DOHH2 (cell line): ENCODE results near the gene EEPD1.
A peak's percentile ranks its signal among the peaks of the same experiment; 100 is the strongest.

Source experiments
- H3F3A ChIP-seq: fragments of 200-600 bp; sonication (generic), shearing (Covaris generic); 2 replicates; pipeline ENCODE4 v1.6.0; 2016; ENCODE audit warnings: antibody characterized with exemption, mild to moderate bottlenecking; ENCODE audit not compliant: control insufficient read depth, insufficient read depth
- H3K27ac ChIP-seq: fragments of 200-600 bp; sonication (generic); 2 replicates; pipeline ENCODE4 v1.5.1; 2014; ENCODE audit warnings: low read depth, mild to moderate bottlenecking, low read length, moderate library complexity
- H3K27me3 ChIP-seq: fragments of 200-600 bp; sonication (generic); 2 replicates; pipeline ENCODE4 v1.6.1; 2014; ENCODE audit warnings: mild to moderate bottlenecking, low read length, mixed read lengths; ENCODE audit not compliant: control insufficient read depth
- H3K36me3 ChIP-seq: fragments of 200-600 bp; sonication (generic); 2 replicates; pipeline ENCODE4 v1.6.1; 2014; ENCODE audit warnings: mild to moderate bottlenecking, low read length, moderate library complexity, mixed read lengths; ENCODE audit not compliant: control insufficient read depth
- H3K4me1 ChIP-seq: fragments of 200-600 bp; sonication (generic); 2 replicates; pipeline ENCODE4 v1.6.1; 2014; ENCODE audit warnings: mild to moderate bottlenecking, low read length, mixed read lengths; ENCODE audit not compliant: control insufficient read depth
- H3K4me2 ChIP-seq: fragments of 200-600 bp; sonication (generic); 2 replicates; pipeline ENCODE4 v1.6.0; 2014; ENCODE audit warnings: mild to moderate bottlenecking, low read length, moderate library complexity
- H3K4me3 ChIP-seq: fragments of 200-600 bp; sonication (generic); 2 replicates; pipeline ENCODE4 v1.5.1; 2014; ENCODE audit warnings: mild to moderate bottlenecking, low read length, mixed read lengths
- H3K79me2 ChIP-seq: fragments of 200-600 bp; sonication (generic); 2 replicates; pipeline ENCODE4 v1.6.1; 2014; ENCODE audit warnings: mild to moderate bottlenecking, low read length, mixed read lengths; ENCODE audit not compliant: control insufficient read depth
- H3K9me2 ChIP-seq: fragments of 200-600 bp; sonication (generic); replicated peaks from 2 replicates; pipeline ENCODE4 v1.6.1; 2014; ENCODE audit warnings: mild to moderate bottlenecking, low read length, mixed read lengths; ENCODE audit not compliant: control insufficient read depth
- H3K9me3 ChIP-seq: fragments of 200-600 bp; sonication (generic); 2 replicates; pipeline ENCODE4 v1.6.1; 2014; ENCODE audit warnings: antibody characterized with exemption, low read length, mixed read lengths; ENCODE audit not compliant: control insufficient read depth, insufficient read depth
- H4K20me1 ChIP-seq: fragments of 200-600 bp; sonication (generic); 2 replicates; pipeline ENCODE4 v1.6.0; 2014; ENCODE audit warnings: low read depth, mild to moderate bottlenecking, antibody characterized with exemption, low read length, moderate library complexity; ENCODE audit not compliant: control insufficient read depth, insufficient read depth
- EZH2phosphoT487 ChIP-seq: fragments of 200-600 bp; sonication (generic); IDR thresholded peaks from 2 replicates; pipeline ENCODE4 v1.6.1; 2017; ENCODE audit warnings: borderline replicate concordance, mild to moderate bottlenecking, antibody characterized with exemption, low read length, moderate library complexity, mixed read lengths
- TF ChIP-seq, protein P1 (sequence below): fragments of 200-600 bp; sonication (generic); IDR thresholded peaks from one replicate; pipeline ENCODE4 v1.5.1; 2014; ENCODE audit warnings: antibody characterized with exemption, mild to moderate bottlenecking, low read depth, low read length; ENCODE audit not compliant: poor library complexity, severe bottlenecking

EEPD1 gene

DNA sequence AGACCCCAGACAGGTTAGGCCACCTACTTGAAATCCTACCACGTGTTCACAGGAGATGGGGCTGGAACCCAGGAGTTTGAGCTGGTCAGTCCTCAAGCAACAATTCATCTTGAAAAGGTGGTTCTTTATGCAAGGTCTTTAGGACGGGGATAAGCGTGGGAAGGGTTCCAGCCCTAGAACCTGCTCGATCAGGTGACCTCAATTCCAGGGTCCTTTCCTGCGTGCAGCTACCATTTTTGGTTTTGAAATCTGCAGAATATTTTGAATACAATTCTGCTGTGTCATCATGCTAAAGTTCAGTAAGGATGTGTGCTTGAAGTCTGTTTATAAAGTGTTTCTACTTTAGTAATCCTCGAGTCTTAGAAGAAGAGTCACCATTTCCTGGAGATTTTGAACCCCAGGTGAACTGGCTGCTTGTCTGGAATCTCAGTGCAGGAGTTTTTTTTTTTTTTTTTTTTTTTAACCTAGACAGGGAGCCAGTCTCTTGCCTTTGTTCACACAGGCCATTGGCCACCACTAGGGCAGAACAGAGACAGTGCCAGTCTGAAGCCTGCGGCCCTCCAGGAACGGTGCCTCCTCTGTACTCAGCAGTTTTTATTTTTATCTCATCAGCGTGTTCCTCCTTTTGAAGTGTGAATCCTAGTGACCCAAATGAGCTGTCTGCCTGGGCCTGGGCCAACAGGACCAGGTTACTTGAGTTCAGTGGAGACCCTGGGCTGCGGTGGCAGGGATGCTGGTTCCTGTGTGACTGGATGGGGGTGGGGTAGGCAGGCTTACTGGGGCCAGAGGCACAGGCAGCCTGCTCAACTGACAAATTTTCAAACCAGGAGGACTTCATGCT, 54.6 kb downstream of the EEPD1 start:
- no peaks in the 10 kb centered on the region for H3K27me3 ChIP-seq
- peak overlapping the region; percentile 23 for H3K4me2 ChIP-seq
- H4K20me1 ChIP-seq: peaks cover 24% of the 10 kb centered on the region
- H3K36me3 ChIP-seq: peaks cover 60% of the 10 kb centered on the region
- no peak overlapping the region for H3K27ac ChIP-seq
- peaks cover 84% of the 10 kb centered on the region for H3K4me1 ChIP-seq
- H3F3A ChIP-seq: 0 out of 2 replicates have a peak, but pooled peaks cover 3% of the 10 kb centered on the region
- TF ChIP-seq EZH2phosphoT487: no peak
- TF ChIP-seq, protein P1, sequence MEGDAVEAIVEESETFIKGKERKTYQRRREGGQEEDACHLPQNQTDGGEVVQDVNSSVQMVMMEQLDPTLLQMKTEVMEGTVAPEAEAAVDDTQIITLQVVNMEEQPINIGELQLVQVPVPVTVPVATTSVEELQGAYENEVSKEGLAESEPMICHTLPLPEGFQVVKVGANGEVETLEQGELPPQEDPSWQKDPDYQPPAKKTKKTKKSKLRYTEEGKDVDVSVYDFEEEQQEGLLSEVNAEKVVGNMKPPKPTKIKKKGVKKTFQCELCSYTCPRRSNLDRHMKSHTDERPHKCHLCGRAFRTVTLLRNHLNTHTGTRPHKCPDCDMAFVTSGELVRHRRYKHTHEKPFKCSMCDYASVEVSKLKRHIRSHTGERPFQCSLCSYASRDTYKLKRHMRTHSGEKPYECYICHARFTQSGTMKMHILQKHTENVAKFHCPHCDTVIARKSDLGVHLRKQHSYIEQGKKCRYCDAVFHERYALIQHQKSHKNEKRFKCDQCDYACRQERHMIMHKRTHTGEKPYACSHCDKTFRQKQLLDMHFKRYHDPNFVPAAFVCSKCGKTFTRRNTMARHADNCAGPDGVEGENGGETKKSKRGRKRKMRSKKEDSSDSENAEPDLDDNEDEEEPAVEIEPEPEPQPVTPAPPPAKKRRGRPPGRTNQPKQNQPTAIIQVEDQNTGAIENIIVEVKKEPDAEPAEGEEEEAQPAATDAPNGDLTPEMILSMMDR: peak; percentile 14
- H3K9me3 ChIP-seq: no peaks in the 10 kb centered on the region
- H3K9me2 ChIP-seq: no peaks in the 10 kb centered on the region
- H3K79me2 ChIP-seq: peaks cover 99% of the 10 kb centered on the region
- H3K4me3 ChIP-seq: no peak overlapping the region

DNA sequence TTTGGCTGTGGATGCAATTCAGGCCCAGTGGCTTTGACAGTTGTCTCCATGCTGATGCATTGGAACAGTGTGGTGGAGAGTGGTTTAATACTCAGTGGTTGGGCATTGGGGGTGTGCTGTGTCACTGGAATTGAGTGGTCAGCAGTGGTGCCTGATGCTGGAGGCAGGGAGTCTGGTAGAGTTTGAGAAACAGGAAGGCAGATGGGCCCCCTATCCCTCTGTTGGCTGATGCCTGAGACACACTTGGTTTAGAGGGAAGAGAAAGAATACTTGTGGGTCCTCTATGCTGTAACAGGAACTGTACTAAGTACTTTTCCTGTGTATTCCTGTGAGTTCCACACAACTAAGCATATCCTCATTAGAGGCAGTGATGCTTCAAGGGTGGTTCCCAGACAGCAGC, 55.4 kb downstream of the EEPD1 start:
- Histone ChIP-seq H3K27me3 (no peaks in the 10 kb centered on the region), H3K4me3 (no peak overlapping the region), H3K79me2 (peaks cover 96% of the 10 kb centered on the region), H3K27ac (no peak overlapping the region), H3F3A (0 out of 2 replicates have a peak, but pooled peaks cover 3% of the 10 kb centered on the region), H3K9me3 (no peaks in the 10 kb centered on the region), H3K36me3 (peaks cover 55% of the 10 kb centered on the region), H3K4me1 (peaks cover 76% of the 10 kb centered on the region), H3K4me2 (peak overlapping the region; percentile 23), H4K20me1 (peaks cover 22% of the 10 kb centered on the region), H3K9me2 (no peaks in the 10 kb centered on the region)
- TF ChIP-seq, protein P1: no peak
- TF ChIP-seq EZH2phosphoT487: no peak

DNA sequence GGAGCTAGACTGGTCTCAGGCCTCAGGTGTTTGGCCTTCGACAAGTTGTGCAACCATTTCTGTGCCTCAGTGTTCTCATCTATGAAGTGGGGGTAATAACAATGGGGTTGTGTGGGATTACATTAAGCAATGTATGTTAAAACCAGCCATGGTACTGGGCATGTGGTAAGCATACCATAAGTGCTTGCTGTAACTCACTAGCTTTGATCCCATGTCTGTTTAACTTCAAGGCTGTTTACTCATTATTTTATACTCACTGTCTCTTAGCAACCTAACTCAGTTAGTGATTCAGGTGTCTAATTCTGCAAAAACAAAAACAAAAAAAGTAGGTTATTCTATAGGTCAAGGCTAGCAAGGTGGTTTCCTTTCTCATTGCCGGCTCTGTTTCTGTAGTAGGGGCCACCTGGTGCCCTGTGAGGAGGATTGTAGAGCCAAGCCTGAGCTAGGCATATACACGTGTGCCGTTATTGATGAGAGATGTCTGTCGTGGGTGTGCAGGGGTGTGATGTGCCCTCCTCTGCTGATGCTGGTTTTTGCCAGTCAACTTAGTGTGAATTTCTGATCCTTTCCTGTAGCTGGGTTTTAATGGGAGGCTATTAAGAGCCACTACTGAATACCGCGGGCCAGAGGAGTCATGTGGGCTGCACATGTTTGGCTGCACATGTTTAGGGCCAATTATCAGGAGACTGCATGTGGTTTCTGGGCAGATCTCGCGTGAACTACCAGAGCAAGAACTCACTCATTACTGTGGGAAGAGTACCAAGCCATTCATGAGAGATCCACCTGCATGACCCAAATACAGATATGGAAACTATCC, 56.2 kb downstream of the EEPD1 start:
- Histone ChIP-seq H3K27ac (no peak overlapping the region), H3K36me3 (peaks cover 58% of the 10 kb centered on the region), H3K4me3 (no peak overlapping the region), H3K27me3 (no peaks in the 10 kb centered on the region), H3K4me1 (peaks cover 75% of the 10 kb centered on the region), H3K4me2 (peak overlapping the region; percentile 23), H3K9me3 (no peaks in the 10 kb centered on the region), H4K20me1 (peaks cover 20% of the 10 kb centered on the region), H3K9me2 (no peaks in the 10 kb centered on the region), H3F3A (0 out of 2 replicates have a peak, but pooled peaks cover 3% of the 10 kb centered on the region), H3K79me2 (peaks cover 96% of the 10 kb centered on the region)
- TF ChIP-seq EZH2phosphoT487: no peak
- TF ChIP-seq, protein P1: no peak
